H9 (cell line): ENCODE data around the gene CCDC38. TPM values are rescaled to one million over a fixed set of nuclear protein-coding genes. Genes with fewer than 3 reads are reported as not detected.

ENCODE experiments used
- DNase-seq: peaks from one replicate; pipeline ENCODE4 v3.0.0-alpha.2; 2017
- H2AFZ ChIP-seq: one replicate; pipeline ENCODE4 v1.6.1; 2013; ENCODE audit warnings: mild to moderate bottlenecking, low read length, control low read depth, moderate library complexity
- H2AK5ac ChIP-seq: 2 replicates; pipeline ENCODE4 v1.6.1; 2013; ENCODE audit warnings: low read length, control low read depth, mixed read lengths; ENCODE audit not compliant: insufficient read length
- H2BK120ac ChIP-seq: one replicate; pipeline ENCODE4 v1.6.1; 2013; ENCODE audit warnings: low read depth, mild to moderate bottlenecking, low read length, control low read depth, inconsistent platforms; ENCODE audit not compliant: poor library complexity, severe bottlenecking
- H2BK12ac ChIP-seq: 2 replicates; pipeline ENCODE4 v1.6.1; 2013; ENCODE audit warnings: low read length, control low read depth, mixed read lengths, low read depth; ENCODE audit not compliant: insufficient read length
- H2BK15ac ChIP-seq: 2 replicates; pipeline ENCODE4 v1.6.1; 2013; ENCODE audit warnings: low read depth, low read length, control low read depth
- H2BK20ac ChIP-seq: one replicate; pipeline ENCODE4 v1.6.1; 2013; ENCODE audit warnings: low read depth, mild to moderate bottlenecking, low read length, control low read depth, inconsistent platforms; ENCODE audit not compliant: poor library complexity, severe bottlenecking
- H2BK5ac ChIP-seq: 2 replicates; pipeline ENCODE4 v1.6.1; 2013; ENCODE audit warnings: low read length, control low read depth, mixed read lengths; ENCODE audit not compliant: insufficient read length
- H3K14ac ChIP-seq: 2 replicates; pipeline ENCODE4 v1.6.1; 2013; ENCODE audit warnings: low read length, control low read depth; ENCODE audit not compliant: insufficient read depth
- H3K18ac ChIP-seq: 2 replicates; pipeline ENCODE4 v1.6.1; 2013; ENCODE audit warnings: low read depth, mild to moderate bottlenecking, mixed read lengths, low read length, control low read depth; ENCODE audit not compliant: insufficient read length
- H3K23ac ChIP-seq: 2 replicates; pipeline ENCODE4 v1.6.1; 2013; ENCODE audit warnings: low read length, control low read depth, mixed read lengths, low read depth; ENCODE audit not compliant: insufficient read length
- H3K23me2 ChIP-seq: 2 replicates; pipeline ENCODE4 v1.6.1; 2013; ENCODE audit warnings: low read depth, mild to moderate bottlenecking, mixed read lengths, low read length, control low read depth; ENCODE audit not compliant: insufficient read length, poor library complexity, severe bottlenecking
- H3K27ac ChIP-seq: 2 replicates; pipeline ENCODE4 v1.5.1; 2013; ENCODE audit warnings: low read length, control low read depth, mixed read lengths, low read depth; ENCODE audit not compliant: insufficient read length
- H3K27me3 ChIP-seq: 2 replicates; pipeline ENCODE4 v1.6.1; 2013; ENCODE audit warnings: low read length, control low read depth, inconsistent platforms; ENCODE audit not compliant: insufficient read depth
- H3K4ac ChIP-seq: 2 replicates; pipeline ENCODE4 v1.6.1; 2013; ENCODE audit warnings: low read depth, mild to moderate bottlenecking, control low read depth, inconsistent platforms, low read length, moderate library complexity
- H3K4me1 ChIP-seq: 2 replicates; pipeline ENCODE4 v1.6.1; 2013; ENCODE audit warnings: low read length, control low read depth, inconsistent platforms; ENCODE audit not compliant: insufficient read depth
- H3K4me2 ChIP-seq: 2 replicates; pipeline ENCODE4 v1.6.1; 2013; ENCODE audit warnings: low read length, control low read depth, mixed read lengths; ENCODE audit not compliant: insufficient read length, insufficient read depth
- H3K56ac ChIP-seq: 2 replicates; pipeline ENCODE4 v1.6.1; 2013; ENCODE audit warnings: low read depth, mild to moderate bottlenecking, mixed read lengths, low read length, control low read depth; ENCODE audit not compliant: insufficient read length
- H3K79me1 ChIP-seq: 2 replicates; pipeline ENCODE4 v1.6.1; 2013; ENCODE audit warnings: low read depth, mild to moderate bottlenecking, moderate library complexity, low read length, control low read depth, inconsistent platforms; ENCODE audit not compliant: insufficient read depth, poor library complexity, severe bottlenecking
- H3K79me2 ChIP-seq: 2 replicates; pipeline ENCODE4 v1.6.1; 2013; ENCODE audit warnings: low read length, control low read depth, inconsistent platforms; ENCODE audit not compliant: insufficient read depth
- H3K9ac ChIP-seq: 2 replicates; pipeline ENCODE4 v1.6.1; 2013; ENCODE audit warnings: low read length, control low read depth, mixed read lengths; ENCODE audit not compliant: insufficient read length; ENCODE audit errors: extremely low read depth
- H3K9me3 ChIP-seq: one replicate; pipeline ENCODE4 v1.6.1; 2013; ENCODE audit warnings: low read depth, low read length, inconsistent platforms; ENCODE audit not compliant: control insufficient read depth
- H3T11ph ChIP-seq: one replicate; pipeline ENCODE4 v1.6.1; 2013; ENCODE audit warnings: mild to moderate bottlenecking, low read length, control low read depth, inconsistent platforms
- H4K20me1 ChIP-seq: one replicate; pipeline ENCODE4 v1.6.1; 2013; ENCODE audit not compliant: control insufficient read depth, insufficient read length, insufficient read depth
- H4K5ac ChIP-seq: 2 replicates; pipeline ENCODE4 v1.6.1; 2013; ENCODE audit warnings: low read depth, mild to moderate bottlenecking, mixed read lengths, low read length, control low read depth; ENCODE audit not compliant: insufficient read length
- H4K8ac ChIP-seq: replicated peaks from 2 replicates; pipeline ENCODE4 v1.6.1; 2013; ENCODE audit warnings: low read length, control low read depth, mixed read lengths, low read depth; ENCODE audit not compliant: insufficient read length
- H4K91ac ChIP-seq: 2 replicates; pipeline ENCODE4 v1.6.1; 2013; ENCODE audit warnings: low read depth, mild to moderate bottlenecking, moderate library complexity, mixed read lengths, low read length, control low read depth; ENCODE audit not compliant: insufficient read length
- H3K27ac Mint-ChIP-seq, 3 experiments: 2 replicates in 2 of 3; 3 replicates in 1 of 3; pipeline ENCODE4 v1.8.0; 2020 to 2021; ENCODE audit warnings: mixed read lengths in 3 of 3, mild to moderate bottlenecking in 1 of 3, moderate library complexity in 1 of 3
- H3K27me3 Mint-ChIP-seq: 2 replicates; pipeline ENCODE4 v1.8.0; 2021; ENCODE audit warnings: low read depth, mild to moderate bottlenecking, moderate library complexity, mixed read lengths
- H3K36me3 Mint-ChIP-seq, 3 experiments: 2 replicates in 2 of 3; 3 replicates in 1 of 3; pipeline ENCODE4 v1.8.0; 2020 to 2021; ENCODE audit warnings: low read depth in 3 of 3, mixed read lengths in 3 of 3; ENCODE audit not compliant: insufficient read depth in 1 of 3
- H3K4me1 Mint-ChIP-seq, 2 experiments: 2 replicates each; pipeline ENCODE4 v1.8.0; 2020; ENCODE audit warnings: mixed read lengths in 2 of 2
- H3K4me3 Mint-ChIP-seq, 2 experiments: 2 replicates in 1 of 2; 3 replicates in 1 of 2; pipeline ENCODE4 v1.8.0; 2020 to 2021; ENCODE audit warnings: mild to moderate bottlenecking in 2 of 2, mixed read lengths in 2 of 2, moderate library complexity in 1 of 2
- H3K9me3 Mint-ChIP-seq, 2 experiments: 2 replicates in 1 of 2; 3 replicates in 1 of 2; pipeline ENCODE4 v1.8.0; 2020; ENCODE audit warnings: mild to moderate bottlenecking in 2 of 2, mixed read lengths in 2 of 2, moderate library complexity in 1 of 2
- WGBS: extraction: QIAGEN DNeasy Blood & Tissue Kit; methylation state at CpG from one replicate; pipeline ENCODE4 v1.1.7; 2013; ENCODE audit warnings: missing lambda C conversion rate, low lambda C conversion rate, mixed read lengths; ENCODE audit not compliant: insufficient read length; ENCODE audit errors: extremely low coverage; 5-methylcytosine and 5-hydroxymethylcytosine counted together
- total RNA-seq: library from RNA; stranded (reverse); gene quantifications from 2 replicates; pipeline ENCODE4 v1.2.1, GENCODE V29; 2021
- TF ChIP-seq, protein P1 (sequence below): fragments of 200-600 bp; sonication (generic); conservative IDR thresholded peaks from 3 replicates; pipeline ENCODE4 v1.8.0; 2021; ENCODE audit warnings: antibody characterized with exemption, mild to moderate bottlenecking

The CCDC38 gene
- total RNA-seq, 1 experiment from 2014 or later: not detected

DNA sequence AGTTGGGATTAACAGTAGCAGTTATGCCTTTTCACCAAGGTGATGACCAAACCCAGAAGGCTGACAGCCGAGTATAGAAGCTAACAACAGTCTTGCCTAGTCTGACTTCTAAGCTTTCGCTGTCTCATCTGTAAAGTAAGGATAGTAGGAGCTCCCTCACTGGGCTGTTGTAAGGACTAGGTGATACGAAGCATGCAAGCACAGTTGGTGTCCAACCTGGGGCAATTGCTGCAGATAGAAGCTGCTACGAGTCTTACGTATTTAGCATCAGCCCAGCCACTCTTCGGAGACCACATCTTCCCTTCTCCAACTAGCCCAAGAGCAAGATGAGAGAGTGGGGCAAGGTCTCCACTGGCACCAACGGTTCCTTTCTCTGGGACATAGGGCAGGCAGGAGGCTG, 47.7 kb upstream of the CCDC38 start:
- DNase-seq: no peak
- H3K18ac ChIP-seq: no peak overlapping the region
- no peaks in the 10 kb centered on the region for H3K79me1 ChIP-seq
- H2AK5ac ChIP-seq: no peak overlapping the region
- Mint-ChIP-seq H3K27ac (no peak overlapping the region; a peak in 1 of 7 replicates), H3K27me3 (peaks cover 6% of the 10 kb centered on the region), H3K4me3 (no peak overlapping the region), H3K4me1 (peaks cover 34 to 35% of the 10 kb centered on the region in 2 experiments), H3K9me3 (no peaks in the 10 kb centered on the region), H3K36me3 (no peaks in the 10 kb centered on the region)
- H2AFZ ChIP-seq: no peak overlapping the region
- no peak overlapping the region for H3K9ac ChIP-seq
- no CpG with 5 or more reads among the region's 7 CpGs for WGBS
- no peak overlapping the region for H2BK120ac ChIP-seq
- no peak overlapping the region for H2BK20ac ChIP-seq
- H4K91ac ChIP-seq: no peak overlapping the region
- no peak overlapping the region for H2BK5ac ChIP-seq
- no peak overlapping the region for H2BK15ac ChIP-seq
- no peak overlapping the region for H2BK12ac ChIP-seq
- H3K14ac ChIP-seq: peak overlapping the region; percentile 29; the same call in 1 of the 2 replicates
- H3K4me1 ChIP-seq: peaks cover 8% of the 10 kb centered on the region; the same call in 1 of the 2 replicates
- H3K27me3 ChIP-seq: no peaks in the 10 kb centered on the region
- H3K23ac ChIP-seq: no peak overlapping the region
- no peak overlapping the region for H4K5ac ChIP-seq
- H3K27ac ChIP-seq: no peak overlapping the region
- H3T11ph ChIP-seq: no peak overlapping the region
- H3K4ac ChIP-seq: no peak overlapping the region
- H3K23me2 ChIP-seq: no peaks in the 10 kb centered on the region
- no peaks in the 10 kb centered on the region for H4K20me1 ChIP-seq
- no peak overlapping the region for H3K4me2 ChIP-seq
- no peak overlapping the region for H4K8ac ChIP-seq
- no peak overlapping the region for H3K56ac ChIP-seq
- H3K79me2 ChIP-seq: no peaks in the 10 kb centered on the region
- TF ChIP-seq, protein P1, sequence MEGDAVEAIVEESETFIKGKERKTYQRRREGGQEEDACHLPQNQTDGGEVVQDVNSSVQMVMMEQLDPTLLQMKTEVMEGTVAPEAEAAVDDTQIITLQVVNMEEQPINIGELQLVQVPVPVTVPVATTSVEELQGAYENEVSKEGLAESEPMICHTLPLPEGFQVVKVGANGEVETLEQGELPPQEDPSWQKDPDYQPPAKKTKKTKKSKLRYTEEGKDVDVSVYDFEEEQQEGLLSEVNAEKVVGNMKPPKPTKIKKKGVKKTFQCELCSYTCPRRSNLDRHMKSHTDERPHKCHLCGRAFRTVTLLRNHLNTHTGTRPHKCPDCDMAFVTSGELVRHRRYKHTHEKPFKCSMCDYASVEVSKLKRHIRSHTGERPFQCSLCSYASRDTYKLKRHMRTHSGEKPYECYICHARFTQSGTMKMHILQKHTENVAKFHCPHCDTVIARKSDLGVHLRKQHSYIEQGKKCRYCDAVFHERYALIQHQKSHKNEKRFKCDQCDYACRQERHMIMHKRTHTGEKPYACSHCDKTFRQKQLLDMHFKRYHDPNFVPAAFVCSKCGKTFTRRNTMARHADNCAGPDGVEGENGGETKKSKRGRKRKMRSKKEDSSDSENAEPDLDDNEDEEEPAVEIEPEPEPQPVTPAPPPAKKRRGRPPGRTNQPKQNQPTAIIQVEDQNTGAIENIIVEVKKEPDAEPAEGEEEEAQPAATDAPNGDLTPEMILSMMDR: no peak
- no peaks in the 10 kb centered on the region for H3K9me3 ChIP-seq
